Measurements from ENCODE around the gene ZNF844.

DNA sequence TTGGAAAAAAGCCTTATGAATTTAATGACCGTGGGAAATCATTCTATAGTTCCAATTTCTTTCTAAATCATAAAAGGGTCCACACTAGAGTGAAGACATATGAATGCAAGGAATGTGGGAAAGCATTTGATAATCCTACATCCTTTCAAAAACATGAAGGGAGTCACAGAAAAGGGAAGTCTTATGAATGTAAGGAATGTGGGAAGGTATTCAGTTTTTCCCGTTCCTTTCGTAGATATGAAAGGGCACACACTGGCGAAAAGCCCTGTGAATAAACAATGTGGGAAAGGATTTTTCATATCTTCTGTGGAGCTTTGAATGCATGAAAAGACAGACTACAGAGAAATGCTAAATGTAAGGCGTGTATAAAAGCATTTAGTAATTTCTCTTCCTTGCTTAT is 48.6 kb downstream of the ZNF844 start:
- TF ChIP-seq, protein P1, sequence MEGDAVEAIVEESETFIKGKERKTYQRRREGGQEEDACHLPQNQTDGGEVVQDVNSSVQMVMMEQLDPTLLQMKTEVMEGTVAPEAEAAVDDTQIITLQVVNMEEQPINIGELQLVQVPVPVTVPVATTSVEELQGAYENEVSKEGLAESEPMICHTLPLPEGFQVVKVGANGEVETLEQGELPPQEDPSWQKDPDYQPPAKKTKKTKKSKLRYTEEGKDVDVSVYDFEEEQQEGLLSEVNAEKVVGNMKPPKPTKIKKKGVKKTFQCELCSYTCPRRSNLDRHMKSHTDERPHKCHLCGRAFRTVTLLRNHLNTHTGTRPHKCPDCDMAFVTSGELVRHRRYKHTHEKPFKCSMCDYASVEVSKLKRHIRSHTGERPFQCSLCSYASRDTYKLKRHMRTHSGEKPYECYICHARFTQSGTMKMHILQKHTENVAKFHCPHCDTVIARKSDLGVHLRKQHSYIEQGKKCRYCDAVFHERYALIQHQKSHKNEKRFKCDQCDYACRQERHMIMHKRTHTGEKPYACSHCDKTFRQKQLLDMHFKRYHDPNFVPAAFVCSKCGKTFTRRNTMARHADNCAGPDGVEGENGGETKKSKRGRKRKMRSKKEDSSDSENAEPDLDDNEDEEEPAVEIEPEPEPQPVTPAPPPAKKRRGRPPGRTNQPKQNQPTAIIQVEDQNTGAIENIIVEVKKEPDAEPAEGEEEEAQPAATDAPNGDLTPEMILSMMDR (conservative IDR thresholded peaks at IDR 0.05; ENCODE audit: low read depth, low read length), result no peak
- no peak for TF ChIP-seq EZH2 (IDR thresholded peaks at IDR 0.05; ENCODE audit: low read length, unreplicated experiment)

Measured in PC-3 (cell line).